CD14-positive monocyte (primary cell): ENCODE results near the gene PFKP. TPM values are rescaled to one million over a fixed set of nuclear protein-coding genes. Genes with fewer than 3 reads are reported as not detected.
A peak's percentile ranks its signal among the peaks of the same experiment; 100 is the strongest.

ENCODE experiments used
- DNase-seq, 3 donors: peaks; one replicate each; pipeline ENCODE4 v3.0.0-alpha.2; 2011 to 2022
- H2AFZ ChIP-seq: 2 replicates; pipeline ENCODE4 v1.6.0; 2012; ENCODE audit warnings: mild to moderate bottlenecking, low read depth, low read length, inconsistent platforms; ENCODE audit not compliant: insufficient read depth, poor library complexity, severe bottlenecking
- H3K27ac ChIP-seq, 2 donors: 1 replicate in 1 of 2; 2 replicates in 1 of 2; pipeline ENCODE4 v1.5.1; 2012 to 2013; ENCODE audit warnings: low read length in 2 of 2, control low read depth in 1 of 2, inconsistent platforms in 1 of 2, low read depth in 1 of 2, mild to moderate bottlenecking in 1 of 2
- H3K27me3 ChIP-seq, 2 donors: one replicate each; pipeline versions ENCODE4 v1.6.0 to v1.6.1; 2011 to 2013; ENCODE audit warnings: low read length in 2 of 2; ENCODE audit not compliant: control insufficient read depth in 2 of 2, insufficient read depth in 2 of 2
- H3K36me3 ChIP-seq, 2 donors: replicated peaks in 1 of 2; 1 replicate in 1 of 2; 2 replicates in 1 of 2; pipeline versions ENCODE4 v1.5.1 to v1.6.1; 2012 to 2013; ENCODE audit warnings: low read length in 2 of 2, control low read depth in 1 of 2, inconsistent platforms in 1 of 2, mild to moderate bottlenecking in 1 of 2; ENCODE audit not compliant: insufficient read depth in 2 of 2, control insufficient read depth in 1 of 2
- H3K4me1 ChIP-seq, 2 donors: 1 replicate in 1 of 2; 2 replicates in 1 of 2; pipeline versions ENCODE4 v1.5.1 to v1.6.1; 2012 to 2013; ENCODE audit warnings: low read length in 2 of 2, control low read depth in 1 of 2, inconsistent platforms in 1 of 2, mild to moderate bottlenecking in 1 of 2, moderate library complexity in 1 of 2; ENCODE audit not compliant: insufficient read depth in 2 of 2, control insufficient read depth in 1 of 2
- H3K4me2 ChIP-seq: replicated peaks from 2 replicates; pipeline ENCODE3; 2012; ENCODE audit warnings: low read length, moderate library complexity, mild to moderate bottlenecking; ENCODE audit not compliant: poor library complexity, severe bottlenecking; ENCODE audit errors: extremely low read depth
- H3K4me3 ChIP-seq, 3 experiments: fragments of 200-600 bp in 1 of 3; sonication (generic) in 1 of 3; replicated peaks in 1 of 3; 1 replicate in 2 of 3; 2 replicates in 1 of 3; pipeline ENCODE4 v1.5.1; 2011 to 2013; ENCODE audit warnings: low read length in 3 of 3, mild to moderate bottlenecking in 3 of 3, control low read depth in 2 of 3, low read depth in 2 of 3, inconsistent platforms in 1 of 3, moderate library complexity in 1 of 3
- H3K79me2 ChIP-seq: 2 replicates; pipeline ENCODE4 v1.6.0; 2012; ENCODE audit warnings: mild to moderate bottlenecking, control low read depth, inconsistent platforms, low read length, moderate library complexity; ENCODE audit not compliant: insufficient read depth
- H3K9ac ChIP-seq: 2 replicates; pipeline ENCODE4 v1.6.0; 2017; ENCODE audit warnings: low read length, mild to moderate bottlenecking; ENCODE audit not compliant: insufficient read depth, poor library complexity, severe bottlenecking
- H3K9me3 ChIP-seq, 2 donors: replicated peaks in 1 of 2; 1 replicate in 1 of 2; 2 replicates in 1 of 2; pipeline versions ENCODE4 v1.5.1 to v1.6.1; 2012 to 2013; ENCODE audit warnings: low read length in 2 of 2, control low read depth in 1 of 2; ENCODE audit not compliant: control insufficient read depth in 1 of 2, insufficient read depth in 1 of 2
- H4K20me1 ChIP-seq: 2 replicates; pipeline ENCODE4 v1.6.0; 2012; ENCODE audit warnings: mild to moderate bottlenecking, low read length, control low read depth, moderate library complexity; ENCODE audit not compliant: insufficient read depth
- H3K27ac Mint-ChIP-seq, 7 donors: one replicate each; pipeline ENCODE4 v1.8.0; 2020; ENCODE audit warnings: mild to moderate bottlenecking in 7 of 7, mixed read lengths in 7 of 7, moderate library complexity in 6 of 7, inconsistent platforms in 2 of 7
- H3K27me3 Mint-ChIP-seq, 3 donors: one replicate each; pipeline ENCODE4 v1.8.0; 2021 to 2022; ENCODE audit warnings: low read depth in 3 of 3, mild to moderate bottlenecking in 3 of 3, mixed read lengths in 3 of 3, moderate library complexity in 3 of 3, inconsistent platforms in 1 of 3
- H3K36me3 Mint-ChIP-seq, 2 donors: one replicate each; pipeline ENCODE4 v1.8.0; 2020; ENCODE audit warnings: mixed read lengths in 2 of 2, inconsistent platforms in 1 of 2, mild to moderate bottlenecking in 1 of 2
- H3K4me1 Mint-ChIP-seq: one replicate; pipeline ENCODE4 v1.8.0; 2020; ENCODE audit warnings: mild to moderate bottlenecking, mixed read lengths
- H3K4me3 Mint-ChIP-seq, 2 donors: one replicate each; pipeline ENCODE4 v1.8.0; 2020; ENCODE audit warnings: mild to moderate bottlenecking in 2 of 2, mixed read lengths in 2 of 2, moderate library complexity in 1 of 2
- H3K9me3 Mint-ChIP-seq, 7 donors: one replicate each; pipeline ENCODE4 v1.8.0; 2020 to 2022; ENCODE audit warnings: mixed read lengths in 7 of 7, mild to moderate bottlenecking in 6 of 7, moderate library complexity in 6 of 7, inconsistent platforms in 2 of 7
- WGBS: methylation state at CpG from one replicate; pipeline ENCODE4 v1.1.5; 2013; ENCODE audit warnings: missing lambda C conversion rate; ENCODE audit not compliant: insufficient coverage; 5-methylcytosine and 5-hydroxymethylcytosine counted together
- intact Hi-C, 2 donors: fragments of 100-400 bp; cut with micrococcal nuclease; formaldehyde crosslinking; loops; one replicate each; pipeline versions ENCODE4 v1.15.0 to v1.15.1; 2023
- polyA plus RNA-seq, 3 donors: library from polyadenylated mRNA; depleted of rRNA in 1 of 3; unstranded in 2 of 3; stranded (reverse) in 1 of 3; fragments of 300-500 nt in 2 of 3; fragments of >200 nt in 1 of 3; fragmentation: Illumina TruSeq in 2 of 3; gene quantifications; 1 replicate in 2 of 3; 2 replicates in 1 of 3; pipeline ENCODE4 v1.2.3, GENCODE V29; 2012 to 2021
- TF ChIP-seq, protein P1 (sequence below): fragments of 200-600 bp; IDR thresholded peaks from one replicate; pipeline ENCODE4 v1.8.0; 2022; ENCODE audit warnings: antibody characterized with exemption, mild to moderate bottlenecking

The PFKP gene
- polyA plus RNA-seq, 3 donors = 6.5 to 14.2 (median 8.1) TPM

DNA sequence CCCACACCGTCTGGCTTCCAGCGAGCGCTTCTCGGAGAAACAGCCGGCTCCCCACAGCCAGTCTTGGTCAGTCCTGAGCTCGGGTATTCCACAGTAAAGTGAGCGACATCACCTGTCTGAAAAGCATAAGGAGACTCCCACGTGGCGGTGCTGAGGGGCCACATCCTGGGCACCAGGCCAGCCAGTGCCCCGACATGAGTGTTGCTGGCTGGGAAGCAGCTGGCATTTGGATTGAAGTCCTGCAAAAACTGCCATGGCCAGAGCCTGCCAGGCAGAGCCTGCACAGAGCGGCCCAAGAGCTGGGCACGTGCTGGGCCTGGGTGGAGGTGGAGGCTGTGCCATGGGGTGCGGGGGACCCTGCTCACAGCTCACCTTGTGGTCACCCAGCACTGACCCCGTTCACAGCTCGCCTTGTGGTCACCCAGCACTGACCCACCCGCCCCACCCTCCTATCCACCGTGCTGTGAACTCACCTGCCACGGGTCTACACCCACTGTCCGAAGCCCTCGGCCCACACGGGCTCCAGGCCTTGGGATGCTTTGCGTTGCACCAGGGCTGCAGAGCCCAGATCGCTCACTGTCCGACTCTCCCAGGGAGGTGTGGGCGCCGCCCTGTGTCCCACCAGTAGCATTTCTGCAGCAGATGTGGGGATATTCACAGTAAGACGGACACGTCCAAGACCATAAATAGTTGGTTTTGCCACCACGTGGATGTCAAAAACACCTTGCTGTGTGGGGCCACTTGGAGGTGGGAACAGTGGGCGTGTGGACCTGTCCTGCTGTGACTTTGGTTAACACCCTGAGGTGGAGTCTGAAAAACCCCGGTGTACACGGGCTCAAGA lies 56.4 kb downstream of the PFKP start:
- WGBS = 88% methylated on average over 28 of the region's 32 CpGs
- peaks cover 0 to 2% (median 0%) of the 10 kb centered on the region in 3 donors for H3K27me3 Mint-ChIP-seq
- H3K27me3 ChIP-seq = no peaks in the 10 kb centered on the region
- H3K79me2 ChIP-seq = no peaks in the 10 kb centered on the region
- peaks cover 20 to 65% of the 10 kb centered on the region in 2 donors for H3K36me3 Mint-ChIP-seq
- H3K36me3 ChIP-seq = peaks cover 15 to 39% of the 10 kb centered on the region in 2 donors
- H3K27ac ChIP-seq = no peak overlapping the region
- no peak for DNase-seq
- no peak overlapping the region for H3K4me2 ChIP-seq
- intact Hi-C loops = no loop called here
- no peaks in the 10 kb centered on the region for H3K4me1 Mint-ChIP-seq
- TF ChIP-seq, protein P1, sequence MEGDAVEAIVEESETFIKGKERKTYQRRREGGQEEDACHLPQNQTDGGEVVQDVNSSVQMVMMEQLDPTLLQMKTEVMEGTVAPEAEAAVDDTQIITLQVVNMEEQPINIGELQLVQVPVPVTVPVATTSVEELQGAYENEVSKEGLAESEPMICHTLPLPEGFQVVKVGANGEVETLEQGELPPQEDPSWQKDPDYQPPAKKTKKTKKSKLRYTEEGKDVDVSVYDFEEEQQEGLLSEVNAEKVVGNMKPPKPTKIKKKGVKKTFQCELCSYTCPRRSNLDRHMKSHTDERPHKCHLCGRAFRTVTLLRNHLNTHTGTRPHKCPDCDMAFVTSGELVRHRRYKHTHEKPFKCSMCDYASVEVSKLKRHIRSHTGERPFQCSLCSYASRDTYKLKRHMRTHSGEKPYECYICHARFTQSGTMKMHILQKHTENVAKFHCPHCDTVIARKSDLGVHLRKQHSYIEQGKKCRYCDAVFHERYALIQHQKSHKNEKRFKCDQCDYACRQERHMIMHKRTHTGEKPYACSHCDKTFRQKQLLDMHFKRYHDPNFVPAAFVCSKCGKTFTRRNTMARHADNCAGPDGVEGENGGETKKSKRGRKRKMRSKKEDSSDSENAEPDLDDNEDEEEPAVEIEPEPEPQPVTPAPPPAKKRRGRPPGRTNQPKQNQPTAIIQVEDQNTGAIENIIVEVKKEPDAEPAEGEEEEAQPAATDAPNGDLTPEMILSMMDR = no peak
- H3K4me1 ChIP-seq = no peaks in the 10 kb centered on the region
- H3K9me3 ChIP-seq = peaks cover 0 to 21% of the 10 kb centered on the region in 2 donors
- peaks cover 0 to 30% (median 12%) of the 10 kb centered on the region in 7 donors for H3K9me3 Mint-ChIP-seq
- H3K27ac Mint-ChIP-seq = peak overlapping the region in 2 of 7 donors; percentile 19 to 78
- H3K4me3 Mint-ChIP-seq = no peak overlapping the region
- no peak overlapping the region for H2AFZ ChIP-seq
- H3K9ac ChIP-seq = no peak overlapping the region
- H4K20me1 ChIP-seq = no peaks in the 10 kb centered on the region
- H3K4me3 ChIP-seq = no peak overlapping the region

DNA sequence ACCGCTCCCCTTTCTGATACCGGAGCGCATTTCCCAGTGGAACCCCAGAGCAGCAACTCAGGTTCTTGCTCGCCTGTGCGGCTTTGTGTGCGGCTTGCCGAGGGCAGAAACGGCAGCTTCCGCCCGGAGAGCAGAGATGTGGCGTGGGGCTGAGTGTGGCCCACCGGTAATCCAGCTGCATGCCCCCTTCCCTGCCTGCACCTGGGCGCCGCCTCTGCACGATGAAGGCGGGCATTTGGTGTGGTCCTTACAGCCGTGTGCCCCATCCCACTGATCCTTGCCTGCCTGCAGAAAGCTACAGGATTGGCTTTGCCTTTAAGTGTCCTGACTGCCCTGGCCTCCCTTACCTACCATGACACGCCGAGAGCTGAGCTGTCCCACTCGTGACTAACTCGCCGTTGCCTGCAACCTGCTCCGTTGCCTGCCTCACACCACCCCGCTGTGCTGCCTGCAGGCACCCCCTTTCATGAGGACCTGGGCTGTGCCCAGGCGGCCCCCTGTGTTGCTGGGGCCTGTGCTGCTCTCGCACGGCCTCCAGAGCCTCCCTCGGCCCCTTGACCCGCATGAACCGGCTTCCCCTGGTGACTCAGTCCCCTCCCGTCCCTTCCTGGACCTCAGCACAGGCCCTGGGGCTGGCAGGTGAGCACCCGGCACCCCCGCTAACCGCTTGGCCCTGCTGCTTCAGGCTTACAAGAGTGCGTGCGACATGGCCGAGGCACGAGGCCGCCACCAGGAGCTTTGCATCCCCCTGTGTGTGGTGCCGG lies 57.2 kb downstream of the PFKP start:
- Mint-ChIP-seq H3K27me3 (peaks cover 0 to 2% (median 0%) of the 10 kb centered on the region in 3 donors), H3K9me3 (peaks cover 0 to 32% (median 14%) of the 10 kb centered on the region in 7 donors), H3K4me3 (no peak overlapping the region), H3K36me3 (peaks cover 18 to 70% of the 10 kb centered on the region in 2 donors), H3K27ac (no peak overlapping the region), H3K4me1 (no peaks in the 10 kb centered on the region)
- Histone ChIP-seq H3K27ac (no peak overlapping the region), H3K9ac (no peak overlapping the region), H3K4me2 (no peak overlapping the region), H3K27me3 (no peaks in the 10 kb centered on the region), H3K36me3 (peaks cover 12 to 35% of the 10 kb centered on the region in 2 donors), H3K4me1 (no peaks in the 10 kb centered on the region), H2AFZ (no peak overlapping the region), H3K4me3 (no peak overlapping the region), H4K20me1 (no peaks in the 10 kb centered on the region), H3K9me3 (peaks cover 0 to 22% of the 10 kb centered on the region in 2 donors), H3K79me2 (no peaks in the 10 kb centered on the region)
- DNase-seq = no peak
- intact Hi-C loops = no loop called here
- WGBS = 96% methylated on average over 40 of the region's 40 CpGs
- TF ChIP-seq, protein P1 = no peak
